IMR-90 (cell line): ENCODE data around the gene SH2D6.

ENCODE experiments used
- BHLHE40 ChIP-seq: fragments of 150-350 bp; IDR thresholded peaks from 2 replicates; pipeline ENCODE4 v1.6.1; 2016; ENCODE audit warnings: mild to moderate bottlenecking, low read depth, low read length
- SMC3 ChIP-seq: fragments of 150-350 bp; IDR thresholded peaks from 2 replicates; pipeline ENCODE4 v1.6.1; 2016; ENCODE audit warnings: low read depth, mild to moderate bottlenecking, antibody characterized with exemption, low read length, moderate library complexity

GRCh38 chr2:85414761-85415553 is 3.6 kb upstream of the SH2D6 start:
- TF ChIP-seq BHLHE40: no peak
- TF ChIP-seq SMC3: no peak
